Neural cell (in vitro differentiated cells): ENCODE results near the gene FMR1. TPM values are rescaled to one million over a fixed set of nuclear protein-coding genes. Genes with fewer than 3 reads are reported as not detected.

Experiments used
- H2AFZ ChIP-seq: fragments of 200-600, 300-800 bp; sonication (generic), shearing (Covaris generic); 2 replicates; pipeline ENCODE4 v1.6.0; 2014; ENCODE audit warnings: low read depth, mild to moderate bottlenecking, antibody characterized with exemption, low read length, moderate library complexity
- H3F3A ChIP-seq: fragments of 200-600 bp; shearing (Covaris generic); 2 replicates; pipeline ENCODE4 v1.6.1; 2016; ENCODE audit warnings: mild to moderate bottlenecking, moderate library complexity, mixed read lengths, antibody characterized with exemption, low read length; ENCODE audit not compliant: insufficient read depth, poor library complexity, severe bottlenecking
- H3K27ac ChIP-seq: fragments of 200-600, 300-800 bp; sonication (generic), shearing (Covaris generic); 2 replicates; pipeline ENCODE4 v1.5.1; 2014; ENCODE audit warnings: mild to moderate bottlenecking, low read length, moderate library complexity
- H3K27me3 ChIP-seq: fragments of 300-800, 200-600 bp; sonication (generic), shearing (Covaris generic); 2 replicates; pipeline ENCODE4 v1.6.0; 2014; ENCODE audit warnings: mild to moderate bottlenecking, low read depth, low read length, moderate library complexity; ENCODE audit not compliant: insufficient read depth
- H3K36me3 ChIP-seq: fragments of 300-800, 200-600 bp; sonication (generic), shearing (Covaris generic); 2 replicates; pipeline ENCODE4 v1.5.1; 2014; ENCODE audit warnings: mild to moderate bottlenecking, antibody characterized with exemption, low read length, moderate library complexity; ENCODE audit not compliant: insufficient read depth
- H3K4me2 ChIP-seq: fragments of 300-800, 200-600 bp; sonication (generic), shearing (Covaris generic); 2 replicates; pipeline ENCODE4 v1.6.0; 2014; ENCODE audit warnings: mild to moderate bottlenecking, low read length
- H3K4me3 ChIP-seq: fragments of 300-800, 200-600 bp; sonication (generic), shearing (Covaris generic); 2 replicates; pipeline ENCODE4 v1.5.1; 2014; ENCODE audit warnings: mild to moderate bottlenecking, low read length, moderate library complexity
- H3K79me2 ChIP-seq: fragments of 200-600 bp; shearing (Covaris generic); replicated peaks from 2 replicates; pipeline ENCODE4 v1.6.0; 2014; ENCODE audit warnings: mild to moderate bottlenecking, low read length, moderate library complexity; ENCODE audit not compliant: insufficient read depth
- H3K9ac ChIP-seq: fragments of 300-800, 200-600 bp; sonication (generic), shearing (Covaris generic); 2 replicates; pipeline ENCODE4 v1.6.1; 2016; ENCODE audit warnings: mild to moderate bottlenecking, low read length, mixed read lengths
- H3K9me2 ChIP-seq: fragments of 200-600 bp; shearing (Covaris generic); 2 replicates; pipeline ENCODE4 v1.6.1; 2016; ENCODE audit warnings: mild to moderate bottlenecking, low read length, mixed read lengths; ENCODE audit not compliant: insufficient read depth
- H3K9me3 ChIP-seq: fragments of 200-600, 300-800 bp; sonication (generic), shearing (Covaris generic); 2 replicates; pipeline ENCODE4 v1.6.1; 2016; ENCODE audit warnings: mild to moderate bottlenecking, mixed run types, low read length, moderate library complexity, mixed read lengths
- H4K20me1 ChIP-seq: fragments of 200-600 bp; shearing (Covaris generic); 2 replicates; pipeline ENCODE4 v1.6.1; 2016; ENCODE audit warnings: mild to moderate bottlenecking, mixed run types; ENCODE audit not compliant: insufficient read depth
- CTCF ChIP-seq: fragments of 450-650 bp; IDR thresholded peaks from 2 replicates; pipeline ENCODE4 v1.5.1; 2014; ENCODE audit warnings: antibody characterized with exemption, mild to moderate bottlenecking, moderate library complexity; ENCODE audit not compliant: poor library complexity, severe bottlenecking
- EP300 ChIP-seq: fragments of 450-650 bp; conservative IDR thresholded peaks from 2 replicates; pipeline ENCODE4 v1.6.1; 2014; ENCODE audit warnings: antibody characterized with exemption, mild to moderate bottlenecking, moderate library complexity; ENCODE audit not compliant: poor library complexity, severe bottlenecking
- EZH2 ChIP-seq: fragments of 200-600, 300-800 bp; shearing (Covaris generic), sonication (generic); IDR thresholded peaks from 2 replicates; pipeline ENCODE4 v1.6.1; 2014; ENCODE audit warnings: antibody characterized with exemption, low read length, borderline replicate concordance, mild to moderate bottlenecking; ENCODE audit not compliant: insufficient read depth, poor library complexity, severe bottlenecking
- MXI1 ChIP-seq: fragments of 450-650 bp; conservative IDR thresholded peaks from 2 replicates; pipeline ENCODE4 v1.6.1; 2014; ENCODE audit warnings: antibody characterized with exemption, mild to moderate bottlenecking; ENCODE audit not compliant: poor library complexity, severe bottlenecking
- POLR2AphosphoS5 ChIP-seq: IDR thresholded peaks from 2 replicates; pipeline ENCODE4 v1.6.1; 2012
- RAD21 ChIP-seq: fragments of 450-650 bp; conservative IDR thresholded peaks from 2 replicates; pipeline ENCODE4 v1.6.1; 2014; ENCODE audit warnings: antibody characterized with exemption, mild to moderate bottlenecking, moderate library complexity
- REST ChIP-seq: IDR thresholded peaks from 2 replicates; pipeline ENCODE4 v1.6.1; 2012; ENCODE audit warnings: borderline replicate concordance
- SMC3 ChIP-seq: fragments of 450-650 bp; conservative IDR thresholded peaks from 2 replicates; pipeline ENCODE4 v1.6.1; 2014; ENCODE audit warnings: antibody characterized with exemption, mild to moderate bottlenecking, moderate library complexity; ENCODE audit not compliant: poor library complexity
- TAF1 ChIP-seq: IDR thresholded peaks from 2 replicates; pipeline ENCODE4 v1.6.1; 2012; ENCODE audit warnings: low read depth
- polyA plus RNA-seq: library from polyadenylated mRNA; depleted of rRNA; stranded (reverse); fragments of >200 nt; gene quantifications from 2 replicates; pipeline ENCODE4 v1.2.3, GENCODE V29; 2014

FMR1 gene
- polyA plus RNA-seq, 1 donor from 2014 or later, result 70.8 TPM

- H3K9me3 ChIP-seq, result no peaks in the 10 kb centered on the region
- no peaks in the 10 kb centered on the region for H3F3A ChIP-seq
- H3K9ac ChIP-seq, result no peak overlapping the region
- no peak overlapping the region for H3K4me3 ChIP-seq
- H3K79me2 ChIP-seq, result no peaks in the 10 kb centered on the region
- TF ChIP-seq POLR2AphosphoS5 (no peak), SMC3 (no peak), EZH2 (no peak), CTCF (no peak), MXI1 (no peak), RAD21 (no peak), EP300 (no peak), REST (no peak), TAF1 (no peak)
- no peak overlapping the region for H3K27ac ChIP-seq
- H2AFZ ChIP-seq, result no peak overlapping the region
- no peaks in the 10 kb centered on the region for H4K20me1 ChIP-seq
- H3K4me2 ChIP-seq, result no peak overlapping the region
- H3K9me2 ChIP-seq, result no peaks in the 10 kb centered on the region
- H3K36me3 ChIP-seq, result no peaks in the 10 kb centered on the region
- H3K27me3 ChIP-seq, result no peaks in the 10 kb centered on the region
Measured at GRCh38 chrX:147900349-147900748, 11.4 kb upstream of the FMR1 start.

- Histone ChIP-seq H3K9me2 (no peaks in the 10 kb centered on the region), H2AFZ (no peak overlapping the region), H3K4me2 (no peak overlapping the region), H3K9me3 (no peaks in the 10 kb centered on the region), H3K79me2 (no peaks in the 10 kb centered on the region), H3K9ac (no peak overlapping the region), H3K27ac (no peak overlapping the region), H3F3A (no peaks in the 10 kb centered on the region), H3K4me3 (no peak overlapping the region), H3K36me3 (no peaks in the 10 kb centered on the region), H3K27me3 (no peaks in the 10 kb centered on the region), H4K20me1 (no peaks in the 10 kb centered on the region)
- no peak for TF ChIP-seq POLR2AphosphoS5
- no peak for TF ChIP-seq RAD21
- no peak for TF ChIP-seq EZH2
- TF ChIP-seq REST, result no peak
- no peak for TF ChIP-seq SMC3
- no peak for TF ChIP-seq CTCF
- TF ChIP-seq EP300, result no peak
Measured at GRCh38 chrX:147901461-147902126, 10.1 kb upstream of the FMR1 start.
